Gastroesophageal sphincter (tissue), 3 donors: Measurements from ENCODE around the gene STX10.
A peak's percentile ranks its signal among the peaks of the same experiment; 100 is the strongest.

ENCODE experiments used
- POLR2A ChIP-seq, 2 donors: fragments of 450-650 bp; IDR thresholded peaks; one replicate each; pipeline ENCODE4 v1.6.1; 2017; ENCODE audit warnings: antibody characterized with exemption in 2 of 2, mild to moderate bottlenecking in 2 of 2, moderate library complexity in 1 of 2
- POLR2AphosphoS5 ChIP-seq: sonication (generic); formaldehyde crosslinking; IDR thresholded peaks from one replicate; pipeline ENCODE4 v1.6.1; 2017; ENCODE audit warnings: antibody characterized with exemption
- TF ChIP-seq, protein P1 (sequence below), 4 experiments: fragments of 200-600 bp in 2 of 4; fragments of 450-650 bp in 2 of 4; sonication (generic) in 1 of 4; IDR thresholded peaks; one replicate each; pipeline ENCODE4 v1.5.1; 2017 to 2019; ENCODE audit warnings: antibody characterized with exemption in 4 of 4, mild to moderate bottlenecking in 2 of 4, moderate library complexity in 2 of 4

DNA sequence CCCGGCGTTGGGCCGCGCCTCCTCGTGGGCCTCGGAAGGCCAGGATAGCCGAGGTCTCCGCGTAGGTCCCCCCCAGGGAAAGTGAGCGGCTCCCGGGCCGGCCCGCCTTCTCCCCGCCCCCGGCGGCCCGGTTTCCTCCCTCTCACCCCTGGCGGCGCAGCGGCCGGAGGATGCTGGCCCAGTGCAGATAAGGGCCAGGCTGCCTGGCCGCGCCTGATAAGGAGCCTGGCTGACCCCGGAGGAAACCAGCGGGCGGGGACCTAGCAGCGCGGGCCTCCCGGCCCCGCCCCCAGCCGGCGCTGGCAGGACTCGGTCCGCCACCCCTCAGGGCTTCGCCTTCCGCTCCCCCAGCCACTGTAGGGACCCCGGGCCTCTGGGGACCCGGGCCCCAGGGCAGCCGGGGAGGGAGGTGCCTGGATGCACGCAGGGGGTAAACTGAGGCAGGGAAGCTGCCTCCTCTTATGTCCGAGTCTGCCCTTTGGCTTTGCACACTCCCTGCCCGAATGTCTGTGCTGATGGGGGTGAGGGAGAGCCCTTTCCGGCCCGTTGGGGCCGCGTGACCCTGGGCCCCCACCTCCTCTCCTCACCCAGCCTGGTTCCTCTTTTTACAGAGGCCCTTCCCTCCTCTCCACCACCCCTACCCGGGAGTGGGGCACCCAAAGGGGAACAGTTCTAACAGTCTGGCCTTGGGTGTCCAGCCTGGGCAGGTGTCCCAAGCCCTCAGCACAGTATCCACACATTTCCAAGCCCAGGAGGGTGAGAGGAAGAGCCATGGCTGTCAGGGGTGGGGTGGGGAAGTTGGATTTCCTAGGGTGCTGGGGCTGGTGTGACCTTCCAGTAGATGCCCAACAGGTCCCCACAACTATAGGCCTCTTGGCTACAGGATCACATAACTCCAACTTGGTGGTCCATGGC lies 47.3 kb downstream of the STX10 start, which contains the start of gene LYL1:
- TF ChIP-seq, protein P1, sequence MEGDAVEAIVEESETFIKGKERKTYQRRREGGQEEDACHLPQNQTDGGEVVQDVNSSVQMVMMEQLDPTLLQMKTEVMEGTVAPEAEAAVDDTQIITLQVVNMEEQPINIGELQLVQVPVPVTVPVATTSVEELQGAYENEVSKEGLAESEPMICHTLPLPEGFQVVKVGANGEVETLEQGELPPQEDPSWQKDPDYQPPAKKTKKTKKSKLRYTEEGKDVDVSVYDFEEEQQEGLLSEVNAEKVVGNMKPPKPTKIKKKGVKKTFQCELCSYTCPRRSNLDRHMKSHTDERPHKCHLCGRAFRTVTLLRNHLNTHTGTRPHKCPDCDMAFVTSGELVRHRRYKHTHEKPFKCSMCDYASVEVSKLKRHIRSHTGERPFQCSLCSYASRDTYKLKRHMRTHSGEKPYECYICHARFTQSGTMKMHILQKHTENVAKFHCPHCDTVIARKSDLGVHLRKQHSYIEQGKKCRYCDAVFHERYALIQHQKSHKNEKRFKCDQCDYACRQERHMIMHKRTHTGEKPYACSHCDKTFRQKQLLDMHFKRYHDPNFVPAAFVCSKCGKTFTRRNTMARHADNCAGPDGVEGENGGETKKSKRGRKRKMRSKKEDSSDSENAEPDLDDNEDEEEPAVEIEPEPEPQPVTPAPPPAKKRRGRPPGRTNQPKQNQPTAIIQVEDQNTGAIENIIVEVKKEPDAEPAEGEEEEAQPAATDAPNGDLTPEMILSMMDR (IDR thresholded peaks at IDR 0.05): peak in 2 of 4 experiments; percentile 14 to 26
- TF ChIP-seq POLR2A (IDR thresholded peaks at IDR 0.05) (peak in 1 of 2 donors; percentile 15), POLR2AphosphoS5 (peak; percentile 77)
